B cell (primary cell): ENCODE results near the gene TOPBP1. TPM values are rescaled to one million over a fixed set of nuclear protein-coding genes. Genes with fewer than 3 reads are reported as not detected.

ENCODE experiments used
- ATAC-seq: fragments of 200-7000 bp; cut with Tn5 transposase; one replicate; pipeline ENCODE4 v1.10.0; 2021; ENCODE audit warnings: low read depth, mild to moderate bottlenecking, moderate number of reproducible peaks, moderate library complexity
- CTCF ChIA-PET: fragments of 350-600 bp; sonication (Branson Sonifier 250); formaldehyde crosslinking; loops from one replicate; lab custom pipeline; 2021; ENCODE audit warnings: antibody characterized with exemption, inconsistent platforms; lab: Charles Lee
- POLR2A ChIA-PET: fragments of 350-600 bp; sonication (Branson Sonifier 250); formaldehyde crosslinking; loops from one replicate; lab custom pipeline; 2021; ENCODE audit warnings: antibody characterized with exemption; lab: Charles Lee
- DNase-seq: peaks from one replicate; pipeline ENCODE4 v3.0.0; 2013
- H2AFZ ChIP-seq: 2 replicates; pipeline ENCODE4 v1.6.1; 2012; ENCODE audit warnings: mild to moderate bottlenecking, low read depth, low read length; ENCODE audit not compliant: insufficient read depth, poor library complexity, severe bottlenecking
- H3K27ac ChIP-seq, 2 donors: 1 replicate in 1 of 2; 2 replicates in 1 of 2; pipeline ENCODE4 v1.5.1; 2012 to 2013; ENCODE audit warnings: low read length in 2 of 2, mild to moderate bottlenecking in 2 of 2, moderate library complexity in 1 of 2
- H3K27me3 ChIP-seq, 4 experiments: fragments of 200-600 bp in 1 of 4; sonication (generic) in 1 of 4; replicated peaks in 1 of 4; 1 replicate in 2 of 4; 2 replicates in 2 of 4; pipeline versions ENCODE4 v1.6.1 to v1.7.0; 2013 to 2016; ENCODE audit warnings: low read length in 3 of 4, mild to moderate bottlenecking in 2 of 4, mixed read lengths in 1 of 4, moderate library complexity in 1 of 4; ENCODE audit not compliant: insufficient read depth in 4 of 4, control insufficient read depth in 3 of 4; ENCODE audit errors: control extremely low read depth in 1 of 4
- H3K36me3 ChIP-seq, 2 experiments: replicated peaks in 1 of 2; 1 replicate in 1 of 2; 2 replicates in 1 of 2; pipeline versions ENCODE4 v1.6.1 to v1.7.1; 2013; ENCODE audit warnings: low read length in 1 of 2; ENCODE audit not compliant: insufficient read depth in 2 of 2, control insufficient read depth in 1 of 2; ENCODE audit errors: control extremely low read depth in 1 of 2, extremely low read depth in 1 of 2
- H3K4me1 ChIP-seq, 2 donors: fragments of 200-600 bp in 1 of 2; sonication (generic) in 1 of 2; 1 replicate in 1 of 2; 2 replicates in 1 of 2; pipeline versions ENCODE4 v1.5.1 to v1.6.1; 2013 to 2017; ENCODE audit warnings: low read length in 2 of 2; ENCODE audit not compliant: control insufficient read depth in 2 of 2, insufficient read depth in 2 of 2
- H3K4me2 ChIP-seq: replicated peaks from 2 replicates; pipeline ENCODE3; 2012; ENCODE audit warnings: mild to moderate bottlenecking, low read depth, low read length; ENCODE audit not compliant: poor library complexity, severe bottlenecking
- H3K4me3 ChIP-seq, 5 experiments: fragments of 200-600 bp in 1 of 5; sonication (generic) in 1 of 5; 1 replicate in 3 of 5; 2 replicates in 2 of 5; pipeline versions ENCODE4 v1.5.1 to v1.7.0; 2011 to 2016; ENCODE audit warnings: low read length in 4 of 5, mild to moderate bottlenecking in 4 of 5, low read depth in 2 of 5, control low read depth in 1 of 5, moderate library complexity in 1 of 5; ENCODE audit not compliant: insufficient read depth in 1 of 5; ENCODE audit errors: control extremely low read depth in 1 of 5, extremely low read depth in 1 of 5
- H3K79me2 ChIP-seq: fragments of 200-600 bp; sonication (generic); one replicate; pipeline ENCODE4 v1.6.0; 2016; ENCODE audit warnings: low read length; ENCODE audit not compliant: control insufficient read depth, insufficient read depth
- H3K9ac ChIP-seq: fragments of 200-600 bp; sonication (generic); 2 replicates; pipeline ENCODE4 v1.6.1; 2017; ENCODE audit warnings: mild to moderate bottlenecking, low read length, moderate library complexity
- H3K9me3 ChIP-seq, 3 donors: one replicate each; pipeline versions ENCODE4 v1.6.1 to v1.7.1; 2013; ENCODE audit warnings: low read length in 2 of 3; ENCODE audit not compliant: control insufficient read depth in 2 of 3, insufficient read depth in 1 of 3; ENCODE audit errors: control extremely low read depth in 1 of 3
- H4K20me1 ChIP-seq: 2 replicates; pipeline ENCODE4 v1.6.0; 2012; ENCODE audit warnings: mild to moderate bottlenecking, low read length; ENCODE audit not compliant: insufficient read depth, control insufficient read depth, poor library complexity, severe bottlenecking
- H3K27ac Mint-ChIP-seq: one replicate; pipeline ENCODE4 v1.8.0; 2021; ENCODE audit warnings: mixed read lengths
- H3K27me3 Mint-ChIP-seq: one replicate; pipeline ENCODE4 v1.8.0; 2021; ENCODE audit warnings: mixed read lengths
- H3K4me1 Mint-ChIP-seq: one replicate; pipeline ENCODE4 v1.8.0; 2021; ENCODE audit warnings: mixed read lengths
- H3K4me3 Mint-ChIP-seq: one replicate; pipeline ENCODE4 v1.8.0; 2021; ENCODE audit warnings: mixed read lengths
- H3K9me3 Mint-ChIP-seq: one replicate; pipeline ENCODE4 v1.8.0; 2022; ENCODE audit warnings: mixed read lengths; ENCODE audit not compliant: insufficient read depth
- EZH2 ChIP-seq: IDR thresholded peaks from 2 replicates; pipeline ENCODE4 v1.6.1; 2012; ENCODE audit warnings: borderline replicate concordance, low read depth, mild to moderate bottlenecking, moderate library complexity, low read length; ENCODE audit not compliant: insufficient read depth, poor library complexity, severe bottlenecking
- WGBS: methylation state at CpG from one replicate; pipeline ENCODE4 v1.1.5; 2013; ENCODE audit warnings: missing lambda C conversion rate; ENCODE audit not compliant: insufficient coverage; 5-methylcytosine and 5-hydroxymethylcytosine counted together
- intact Hi-C: fragments of 100-400 bp; cut with micrococcal nuclease; formaldehyde crosslinking; loops from one replicate; pipeline ENCODE4 v1.10.0; 2022
- polyA plus RNA-seq: library from polyadenylated mRNA; depleted of rRNA; stranded (reverse); fragments of >200 nt; gene quantifications from 2 replicates; pipeline ENCODE4 v1.2.3, GENCODE V29; 2012
- total RNA-seq, 2 donors: library from RNA; stranded (reverse); fragments of 120-200 nt in 1 of 2; gene quantifications; 1 replicate in 1 of 2; 2 replicates in 1 of 2; pipeline versions ENCODE4 v1.2.3 to v1.2.4, GENCODE V29; 2013 to 2022
- TF ChIP-seq, protein P1 (sequence below): fragments of 200-600 bp; IDR thresholded peaks from one replicate; pipeline ENCODE4 v1.8.0; 2022; ENCODE audit warnings: antibody characterized with exemption, mild to moderate bottlenecking

The TOPBP1 gene
- total and polyA plus RNA-seq, 2 donors (not counting 1 experiment from before 2014, with no cell fraction given) = 34.2 to 53.7 TPM

DNA sequence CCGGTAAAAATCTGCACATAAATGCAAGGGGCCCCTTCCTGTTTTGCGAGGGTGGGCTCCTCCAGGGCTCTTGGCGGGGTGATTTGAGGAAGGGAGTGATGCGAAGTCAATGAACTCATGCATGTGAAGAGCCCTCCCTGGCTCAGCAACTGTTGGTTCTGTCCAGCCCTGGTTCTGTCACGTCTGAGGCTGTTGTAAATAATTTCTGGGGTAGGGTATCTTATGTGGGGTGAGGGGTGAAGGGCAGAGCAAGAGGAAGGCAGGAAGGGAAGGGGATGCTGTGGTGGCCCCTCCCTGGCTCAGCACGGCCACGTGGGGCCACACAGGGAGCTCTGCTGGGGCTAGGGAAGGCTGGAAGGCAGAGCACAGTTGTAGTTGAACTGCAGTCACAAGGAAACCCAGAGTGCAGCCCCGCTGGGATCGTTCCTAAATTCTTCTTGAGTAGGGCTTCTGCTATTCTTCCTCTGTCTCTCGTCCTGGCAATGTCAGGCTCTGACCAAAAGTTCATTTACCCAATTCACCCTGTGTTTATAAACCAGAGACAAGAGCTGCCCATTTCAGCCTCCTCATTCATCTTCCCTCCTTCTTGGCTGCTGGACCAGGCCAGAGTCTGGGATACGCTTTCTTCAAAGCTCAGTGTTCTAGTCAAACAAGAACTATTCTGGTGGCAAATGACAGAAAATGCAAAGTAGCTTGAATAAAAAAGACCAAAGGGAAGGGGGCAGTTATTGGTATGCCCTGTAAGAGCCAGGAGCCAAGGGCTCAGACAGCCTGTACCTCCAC is 14.8 kb upstream of the TOPBP1 start:
- no peak overlapping the region for H3K4me3 Mint-ChIP-seq
- peaks cover 2% of the 10 kb centered on the region for H3K4me1 Mint-ChIP-seq
- no peak overlapping the region for H3K4me3 ChIP-seq
- no peaks in the 10 kb centered on the region for H3K36me3 ChIP-seq
- intact Hi-C loops = no loop called here
- H3K27me3 ChIP-seq = peaks cover 0 to 34% (median 25%) of the 10 kb centered on the region in 4 experiments
- H3K27ac ChIP-seq = no peak overlapping the region
- H3K27ac Mint-ChIP-seq = no peak overlapping the region
- no peaks in the 10 kb centered on the region for H3K79me2 ChIP-seq
- H3K9ac ChIP-seq = no peak overlapping the region
- H3K27me3 Mint-ChIP-seq = peaks cover 71% of the 10 kb centered on the region
- DNase-seq (no peak), ATAC-seq (no peak)
- no peaks in the 10 kb centered on the region for H4K20me1 ChIP-seq
- TF ChIP-seq EZH2 = no peak
- TF ChIP-seq, protein P1, sequence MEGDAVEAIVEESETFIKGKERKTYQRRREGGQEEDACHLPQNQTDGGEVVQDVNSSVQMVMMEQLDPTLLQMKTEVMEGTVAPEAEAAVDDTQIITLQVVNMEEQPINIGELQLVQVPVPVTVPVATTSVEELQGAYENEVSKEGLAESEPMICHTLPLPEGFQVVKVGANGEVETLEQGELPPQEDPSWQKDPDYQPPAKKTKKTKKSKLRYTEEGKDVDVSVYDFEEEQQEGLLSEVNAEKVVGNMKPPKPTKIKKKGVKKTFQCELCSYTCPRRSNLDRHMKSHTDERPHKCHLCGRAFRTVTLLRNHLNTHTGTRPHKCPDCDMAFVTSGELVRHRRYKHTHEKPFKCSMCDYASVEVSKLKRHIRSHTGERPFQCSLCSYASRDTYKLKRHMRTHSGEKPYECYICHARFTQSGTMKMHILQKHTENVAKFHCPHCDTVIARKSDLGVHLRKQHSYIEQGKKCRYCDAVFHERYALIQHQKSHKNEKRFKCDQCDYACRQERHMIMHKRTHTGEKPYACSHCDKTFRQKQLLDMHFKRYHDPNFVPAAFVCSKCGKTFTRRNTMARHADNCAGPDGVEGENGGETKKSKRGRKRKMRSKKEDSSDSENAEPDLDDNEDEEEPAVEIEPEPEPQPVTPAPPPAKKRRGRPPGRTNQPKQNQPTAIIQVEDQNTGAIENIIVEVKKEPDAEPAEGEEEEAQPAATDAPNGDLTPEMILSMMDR = no peak
- POLR2A ChIA-PET = no interaction called here
- H3K4me1 ChIP-seq = peaks cover 7 to 10% of the 10 kb centered on the region in 2 donors
- H3K9me3 Mint-ChIP-seq = no peaks in the 10 kb centered on the region
- no peak overlapping the region for H2AFZ ChIP-seq
- WGBS = 12% methylated on average over 10 of the region's 11 CpGs
- CTCF ChIA-PET = no interaction called here
- H3K4me2 ChIP-seq = no peak overlapping the region
- no peaks in the 10 kb centered on the region for H3K9me3 ChIP-seq

GRCh38 chr3:133675631-133676335 is 14.0 kb upstream of the TOPBP1 start:
- Histone ChIP-seq H4K20me1 (no peaks in the 10 kb centered on the region), H3K27ac (no peak overlapping the region), H3K9me3 (no peaks in the 10 kb centered on the region), H3K9ac (no peak overlapping the region), H3K4me1 (peaks cover 7 to 10% of the 10 kb centered on the region in 2 donors), H3K36me3 (no peaks in the 10 kb centered on the region), H3K4me2 (no peak overlapping the region), H3K27me3 (peaks cover 0 to 34% (median 27%) of the 10 kb centered on the region in 4 experiments), H3K79me2 (no peaks in the 10 kb centered on the region), H2AFZ (no peak overlapping the region), H3K4me3 (no peak overlapping the region)
- intact Hi-C loops = no loop called here
- Mint-ChIP-seq H3K27me3 (peaks cover 71% of the 10 kb centered on the region), H3K9me3 (no peaks in the 10 kb centered on the region), H3K4me3 (no peak overlapping the region), H3K27ac (no peak overlapping the region), H3K4me1 (peaks cover 2% of the 10 kb centered on the region)
- ChIA-PET CTCF (interaction anchor here (0.7 kb wide), 1 partner anchor 159 kb away, joined by 3 read pairs; no protein-coding TSS in a partner anchor), POLR2A (no interaction called here)
- ATAC-seq (no peak), DNase-seq (no peak)
- 74% methylated on average over 2 of the region's 6 CpGs for WGBS
- TF ChIP-seq, protein P1 = no peak
- no peak for TF ChIP-seq EZH2
